ENCODE results near the gene TOP1. TPM values are rescaled to one million over a fixed set of nuclear protein-coding genes. Genes with fewer than 3 reads are reported as not detected.
"Not testable (repeated sequence)": the region's sequence is repeated elsewhere in the genome, so short reads cannot be mapped to it uniquely, and the experiment has no call there.

TOP1 gene
- polyA plus RNA-seq, 6 donors from 2014 or later: 6.1 to 17.2 (median 13.6) TPM

GRCh38 chr20:40993794-40994540, 34.7 kb upstream of the TOP1 start:
- H3K27ac Mint-ChIP-seq: peak overlapping the region in 1 of 6 donors; percentile 36
- ATAC-seq (ENCODE audit: low read depth in 2 of 2) (no peak), DNase-seq (no peak)
- H3K27me3 Mint-ChIP-seq: no peaks in the 10 kb centered on the region
- H3K9me3 Mint-ChIP-seq: no peaks in the 10 kb centered on the region
- H3K4me1 Mint-ChIP-seq: peaks cover 30 to 44% (median 34%) of the 10 kb centered on the region in 3 donors
- no peak overlapping the region for H3K4me3 Mint-ChIP-seq
- H3K36me3 Mint-ChIP-seq: no peaks in the 10 kb centered on the region

- Mint-ChIP-seq H3K4me3 (no peak overlapping the region), H3K36me3 (no peaks in the 10 kb centered on the region), H3K9me3 (no peaks in the 10 kb centered on the region), H3K27me3 (no peaks in the 10 kb centered on the region), H3K4me1 (peaks cover 16 to 27% (median 18%) of the 10 kb centered on the region in 3 donors), H3K27ac (no peak overlapping the region)
- DNase-seq (no peak), ATAC-seq (ENCODE audit: low read depth in 2 of 2) (no peak)
Measured at GRCh38 chr20:40996326-40996725, 32.3 kb upstream of the TOP1 start.

- ATAC-seq (ENCODE audit: low read depth in 2 of 2) (no peak), DNase-seq (no peak)
- Mint-ChIP-seq H3K4me1 (peaks cover 10 to 19% (median 12%) of the 10 kb centered on the region in 3 donors), H3K27ac (no peak overlapping the region), H3K27me3 (no peaks in the 10 kb centered on the region), H3K4me3 (no peak overlapping the region), H3K9me3 (no peaks in the 10 kb centered on the region), H3K36me3 (no peaks in the 10 kb centered on the region)
Measured at GRCh38 chr20:40997116-40997515, 31.5 kb upstream of the TOP1 start.

GRCh38 chr20:40999841-41000240, 28.8 kb upstream of the TOP1 start:
- DNase-seq (no peak), ATAC-seq (ENCODE audit: low read depth in 2 of 2) (no peak)
- Mint-ChIP-seq H3K36me3 (no peaks in the 10 kb centered on the region), H3K27ac (peak overlapping the region in 2 of 6 donors; percentile 29 to 59), H3K4me1 (peaks cover 14 to 17% (median 15%) of the 10 kb centered on the region in 3 donors), H3K27me3 (no peaks in the 10 kb centered on the region), H3K4me3 (no peak overlapping the region), H3K9me3 (no peaks in the 10 kb centered on the region)

GRCh38 chr20:41000628-41001027, 28.0 kb upstream of the TOP1 start:
- Mint-ChIP-seq H3K4me3 (no peak overlapping the region), H3K27ac (no peak overlapping the region), H3K4me1 (peaks cover 15 to 18% (median 17%) of the 10 kb centered on the region in 3 donors), H3K9me3 (no peaks in the 10 kb centered on the region), H3K36me3 (no peaks in the 10 kb centered on the region), H3K27me3 (no peaks in the 10 kb centered on the region)
- no peak for DNase-seq
- ATAC-seq (ENCODE audit: low read depth in 2 of 2): no peak

- ATAC-seq (ENCODE audit: low read depth in 2 of 2) (no peak), DNase-seq (no peak)
- no peak overlapping the region for H3K27ac Mint-ChIP-seq
- peaks cover 15 to 22% (median 17%) of the 10 kb centered on the region in 3 donors for H3K4me1 Mint-ChIP-seq
- H3K36me3 Mint-ChIP-seq: no peaks in the 10 kb centered on the region
- H3K9me3 Mint-ChIP-seq: no peaks in the 10 kb centered on the region
- no peak overlapping the region for H3K4me3 Mint-ChIP-seq
- H3K27me3 Mint-ChIP-seq: no peaks in the 10 kb centered on the region
Measured at GRCh38 chr20:41001497-41001896, 27.1 kb upstream of the TOP1 start.

DNA sequence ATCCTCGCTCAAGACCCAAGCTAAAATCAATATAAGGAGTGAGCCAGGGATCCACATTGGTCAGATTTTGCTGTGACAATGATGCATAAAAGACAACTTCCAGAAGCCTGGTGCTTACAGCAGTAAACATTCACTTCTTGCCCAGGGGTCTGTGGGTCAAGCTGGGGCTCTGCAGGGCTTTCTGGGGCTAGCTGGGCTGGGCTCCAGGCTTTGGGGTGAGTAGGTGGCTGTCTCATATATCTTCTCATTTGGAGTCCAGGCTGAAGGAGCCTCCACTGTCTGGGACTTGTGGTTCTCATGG, 25.8 kb upstream of the TOP1 start:
- no peaks in the 10 kb centered on the region for H3K27me3 Mint-ChIP-seq
- no peak overlapping the region for H3K27ac Mint-ChIP-seq
- ATAC-seq (ENCODE audit: low read depth in 2 of 2): no peak
- peaks cover 15 to 22% (median 15%) of the 10 kb centered on the region in 3 donors for H3K4me1 Mint-ChIP-seq
- no peaks in the 10 kb centered on the region for H3K36me3 Mint-ChIP-seq
- H3K4me3 Mint-ChIP-seq: peak overlapping the region in 1 of 8 donors; percentile 25
- no peak for DNase-seq
- H3K9me3 Mint-ChIP-seq: peaks cover 0 to 2% (median 0%) of the 10 kb centered on the region in 7 donors

GRCh38 chr20:41003143-41003935, 25.3 kb upstream of the TOP1 start:
- no peaks in the 10 kb centered on the region for H3K36me3 Mint-ChIP-seq
- peaks cover 20 to 27% (median 20%) of the 10 kb centered on the region in 3 donors for H3K4me1 Mint-ChIP-seq
- ATAC-seq (ENCODE audit: low read depth in 2 of 2): peak; percentile 68 to 72
- H3K27me3 Mint-ChIP-seq: no peaks in the 10 kb centered on the region
- H3K27ac Mint-ChIP-seq: peak overlapping the region in 3 of 6 donors; percentile 21 to 42 (median 34)
- peak overlapping the region in 2 of 8 donors; percentile 16 to 62 for H3K4me3 Mint-ChIP-seq
- peaks cover 0 to 2% (median 0%) of the 10 kb centered on the region in 7 donors for H3K9me3 Mint-ChIP-seq
- DNase-seq: no peak

GRCh38 chr20:41003936-41004294, 24.7 kb upstream of the TOP1 start:
- peak overlapping the region in 2 of 6 donors; percentile 21 to 34 for H3K27ac Mint-ChIP-seq
- not testable (repeated sequence) for H3K9me3 Mint-ChIP-seq; ATAC-seq (ENCODE audit: low read depth in 2 of 2); DNase-seq; H3K36me3 Mint-ChIP-seq; H3K27me3 Mint-ChIP-seq
- H3K4me1 Mint-ChIP-seq: peaks cover 23 to 31% (median 24%) of the 10 kb centered on the region in 3 donors
- peak overlapping the region in 2 of 8 donors; percentile 16 to 62 for H3K4me3 Mint-ChIP-seq

GRCh38 chr20:41004531-41005360, 23.9 kb upstream of the TOP1 start:
- Mint-ChIP-seq H3K4me3 (no peak overlapping the region), H3K27me3 (no peaks in the 10 kb centered on the region), H3K36me3 (no peaks in the 10 kb centered on the region), H3K27ac (peak overlapping the region in 1 of 6 donors; percentile 67), H3K9me3 (peaks cover 0 to 2% (median 0%) of the 10 kb centered on the region in 7 donors), H3K4me1 (peaks cover 23 to 31% (median 24%) of the 10 kb centered on the region in 3 donors)
- no peak for DNase-seq
- ATAC-seq (ENCODE audit: low read depth in 2 of 2): no peak

- no peak for DNase-seq
Measured at GRCh38 chr20:41005361-41005729, 23.3 kb upstream of the TOP1 start.

DNA sequence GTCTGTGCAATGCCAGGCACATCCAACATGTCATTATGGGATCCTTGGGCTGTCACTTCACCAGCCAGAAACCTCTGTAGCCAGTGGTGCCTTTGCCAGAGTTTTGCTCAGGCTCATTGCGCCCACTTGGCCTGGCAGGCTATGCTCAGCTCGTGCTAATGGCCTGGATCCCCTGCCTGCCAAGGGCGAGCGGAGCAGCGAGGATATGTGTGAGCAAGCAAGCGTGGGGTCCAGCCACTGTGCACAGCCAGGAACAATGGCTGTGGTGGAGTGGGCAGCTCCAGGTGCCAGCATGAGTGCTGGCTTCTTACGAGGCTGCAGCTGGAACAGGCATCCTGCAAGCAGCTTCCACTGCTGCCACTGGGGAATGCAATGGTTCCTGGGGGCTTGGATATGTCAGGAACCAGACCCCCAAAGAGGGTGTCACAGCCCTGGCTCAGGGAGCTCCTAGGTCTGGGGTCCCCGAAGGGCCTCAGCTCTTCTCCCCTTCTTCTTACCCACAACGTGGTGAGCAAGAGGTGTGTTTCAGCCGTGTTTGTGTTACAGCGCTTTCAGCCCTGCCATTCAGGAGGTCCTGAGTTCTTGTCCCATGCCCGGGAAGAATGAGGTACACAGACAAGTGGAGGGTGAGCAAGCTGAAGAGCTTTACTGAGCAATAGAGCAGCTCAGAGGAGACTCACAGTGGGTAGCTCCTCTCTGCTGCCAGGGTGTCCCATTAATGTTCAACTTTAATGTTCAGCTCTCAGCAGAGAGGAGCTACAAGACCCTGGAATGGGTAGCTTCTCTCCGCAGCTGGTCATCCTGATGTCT, 22.3 kb upstream of the TOP1 start:
- ATAC-seq (ENCODE audit: low read depth in 2 of 2): no peak
- no peak for DNase-seq
- Mint-ChIP-seq H3K27ac (no peak overlapping the region), H3K27me3 (no peaks in the 10 kb centered on the region), H3K4me3 (no peak overlapping the region), H3K9me3 (peaks cover 0 to 2% (median 0%) of the 10 kb centered on the region in 7 donors), H3K4me1 (peaks cover 24 to 33% (median 31%) of the 10 kb centered on the region in 3 donors), H3K36me3 (no peaks in the 10 kb centered on the region)

More at GRCh38 chr20:41005361-41005729, 23.3 kb upstream of the TOP1 start:
- peaks cover 0 to 2% (median 0%) of the 10 kb centered on the region in 7 donors for H3K9me3 Mint-ChIP-seq
- H3K4me3 Mint-ChIP-seq: no peak overlapping the region
- ATAC-seq (ENCODE audit: low read depth in 2 of 2): no peak
- peaks cover 24 to 31% (median 28%) of the 10 kb centered on the region in 3 donors for H3K4me1 Mint-ChIP-seq
- H3K36me3 Mint-ChIP-seq: no peaks in the 10 kb centered on the region
- peak overlapping the region in 1 of 6 donors; percentile 67 for H3K27ac Mint-ChIP-seq
- H3K27me3 Mint-ChIP-seq: no peaks in the 10 kb centered on the region

Data from naive B cell (primary cell).